ENCODE results near the gene TMEM232. TPM values are rescaled to one million over a fixed set of nuclear protein-coding genes. Genes with fewer than 3 reads are reported as not detected.

TMEM232 gene
- total RNA-seq, 4 donors from 2014 or later, result 0.53 to 3.1 (median 1.5) TPM

DNA sequence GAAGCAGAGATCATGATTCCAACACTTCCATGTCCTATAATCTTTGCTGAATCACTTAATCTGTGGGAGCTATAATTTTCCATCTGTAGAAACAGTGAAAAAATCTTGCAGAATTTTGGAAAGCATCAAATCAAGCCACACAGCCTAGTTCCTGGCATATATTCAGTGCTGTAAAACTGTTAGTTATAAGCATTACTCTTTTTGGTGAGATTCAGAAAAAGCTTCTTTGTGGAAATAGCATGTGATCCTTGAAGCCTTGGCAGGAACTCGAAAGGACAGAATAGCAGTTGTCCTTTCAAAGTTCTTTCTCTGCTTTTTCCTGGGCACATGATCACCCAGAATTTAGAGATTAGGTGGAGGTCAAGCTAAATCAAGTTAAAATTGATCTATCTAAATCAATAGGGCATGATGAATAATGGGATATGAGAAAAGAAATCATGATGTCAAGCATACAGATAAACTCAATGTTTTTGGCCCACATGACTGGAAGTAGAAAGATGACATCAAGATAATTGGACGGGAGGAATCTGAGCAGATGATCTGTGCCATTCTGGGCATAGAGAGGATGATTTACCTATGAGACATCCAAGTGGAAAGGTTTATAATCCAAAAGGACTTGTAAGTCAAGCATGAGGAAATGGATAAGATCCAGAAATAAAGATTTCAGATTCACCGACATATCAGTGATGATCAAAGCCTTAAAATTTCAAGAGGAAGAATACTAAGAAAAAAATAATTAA, 73.1 kb downstream of the TMEM232 start:
- H3K27ac ChIP-seq, result no peak overlapping the region
- no peaks in the 10 kb centered on the region for H3K4me1 ChIP-seq
- intact Hi-C loops (cut with DNase I), result no loop called here
- TF ChIP-seq POLR2A (IDR thresholded peaks at IDR 0.05), result no peak
- TF ChIP-seq, protein P1, sequence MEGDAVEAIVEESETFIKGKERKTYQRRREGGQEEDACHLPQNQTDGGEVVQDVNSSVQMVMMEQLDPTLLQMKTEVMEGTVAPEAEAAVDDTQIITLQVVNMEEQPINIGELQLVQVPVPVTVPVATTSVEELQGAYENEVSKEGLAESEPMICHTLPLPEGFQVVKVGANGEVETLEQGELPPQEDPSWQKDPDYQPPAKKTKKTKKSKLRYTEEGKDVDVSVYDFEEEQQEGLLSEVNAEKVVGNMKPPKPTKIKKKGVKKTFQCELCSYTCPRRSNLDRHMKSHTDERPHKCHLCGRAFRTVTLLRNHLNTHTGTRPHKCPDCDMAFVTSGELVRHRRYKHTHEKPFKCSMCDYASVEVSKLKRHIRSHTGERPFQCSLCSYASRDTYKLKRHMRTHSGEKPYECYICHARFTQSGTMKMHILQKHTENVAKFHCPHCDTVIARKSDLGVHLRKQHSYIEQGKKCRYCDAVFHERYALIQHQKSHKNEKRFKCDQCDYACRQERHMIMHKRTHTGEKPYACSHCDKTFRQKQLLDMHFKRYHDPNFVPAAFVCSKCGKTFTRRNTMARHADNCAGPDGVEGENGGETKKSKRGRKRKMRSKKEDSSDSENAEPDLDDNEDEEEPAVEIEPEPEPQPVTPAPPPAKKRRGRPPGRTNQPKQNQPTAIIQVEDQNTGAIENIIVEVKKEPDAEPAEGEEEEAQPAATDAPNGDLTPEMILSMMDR (IDR thresholded peaks at IDR 0.05), result no peak
- no peak overlapping the region for H3K4me3 ChIP-seq
- H3K27me3 ChIP-seq, result no peaks in the 10 kb centered on the region
- WGBS, 2 donors, result 79 to 81% methylated on average over 3 of the region's 3 CpGs
- no peaks in the 10 kb centered on the region for H3K9me3 ChIP-seq
- H3K36me3 ChIP-seq, result no peaks in the 10 kb centered on the region
- no peak for DNase-seq

DNA sequence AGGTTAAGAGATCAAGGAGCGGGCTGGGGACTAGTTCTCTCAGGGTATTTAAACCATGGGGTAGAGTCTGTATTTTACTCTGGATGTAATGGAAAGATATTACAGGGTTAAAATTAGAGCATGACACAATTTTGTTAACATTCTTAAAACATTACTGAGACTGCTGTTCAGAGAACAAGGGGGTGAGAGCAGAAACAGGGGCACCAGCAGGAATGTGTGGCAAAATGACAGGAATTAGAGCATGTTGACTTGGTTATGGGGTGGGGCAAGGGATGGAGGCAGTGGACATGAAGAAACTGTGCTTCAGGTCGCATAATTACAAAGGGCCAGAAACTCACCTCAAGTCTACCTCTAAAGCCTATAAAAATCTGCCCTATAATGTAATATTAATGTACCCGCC, 75.0 kb downstream of the TMEM232 start:
- intact Hi-C loops (cut with DNase I), result no loop called here
- Histone ChIP-seq H3K27me3 (no peaks in the 10 kb centered on the region), H3K4me1 (no peaks in the 10 kb centered on the region), H3K4me3 (no peak overlapping the region), H3K36me3 (no peaks in the 10 kb centered on the region), H3K27ac (no peak overlapping the region), H3K9me3 (no peaks in the 10 kb centered on the region)
- no peak for DNase-seq
- 29 to 34% methylated on average over 3 of the region's 3 CpGs for WGBS, 2 donors
- TF ChIP-seq POLR2A (IDR thresholded peaks at IDR 0.05), result no peak
- TF ChIP-seq, protein P1 (IDR thresholded peaks at IDR 0.05), result no peak

DNA sequence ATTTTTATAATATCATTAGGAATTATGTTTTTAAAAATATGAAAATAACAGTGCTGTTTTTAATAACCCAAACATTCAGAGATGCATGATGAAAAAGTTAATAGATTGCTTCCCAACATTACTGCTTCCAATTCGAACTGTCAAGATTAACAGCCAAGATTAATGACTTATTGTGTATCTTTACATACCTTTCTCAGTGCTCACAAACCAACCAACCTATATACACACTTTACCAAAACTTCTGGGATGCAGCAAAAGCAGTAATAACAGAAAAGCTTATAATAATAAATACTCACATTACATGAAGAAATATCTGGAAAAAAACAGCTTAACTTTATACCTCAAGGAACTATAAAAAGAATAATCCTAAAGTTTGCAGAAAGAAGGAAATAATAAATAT, 82.1 kb downstream of the TMEM232 start:
- Histone ChIP-seq H3K27ac (no peak overlapping the region), H3K36me3 (no peaks in the 10 kb centered on the region)
- WGBS, 2 donors, result 34 to 45% methylated on average over 1 of the region's 1 CpG

DNA sequence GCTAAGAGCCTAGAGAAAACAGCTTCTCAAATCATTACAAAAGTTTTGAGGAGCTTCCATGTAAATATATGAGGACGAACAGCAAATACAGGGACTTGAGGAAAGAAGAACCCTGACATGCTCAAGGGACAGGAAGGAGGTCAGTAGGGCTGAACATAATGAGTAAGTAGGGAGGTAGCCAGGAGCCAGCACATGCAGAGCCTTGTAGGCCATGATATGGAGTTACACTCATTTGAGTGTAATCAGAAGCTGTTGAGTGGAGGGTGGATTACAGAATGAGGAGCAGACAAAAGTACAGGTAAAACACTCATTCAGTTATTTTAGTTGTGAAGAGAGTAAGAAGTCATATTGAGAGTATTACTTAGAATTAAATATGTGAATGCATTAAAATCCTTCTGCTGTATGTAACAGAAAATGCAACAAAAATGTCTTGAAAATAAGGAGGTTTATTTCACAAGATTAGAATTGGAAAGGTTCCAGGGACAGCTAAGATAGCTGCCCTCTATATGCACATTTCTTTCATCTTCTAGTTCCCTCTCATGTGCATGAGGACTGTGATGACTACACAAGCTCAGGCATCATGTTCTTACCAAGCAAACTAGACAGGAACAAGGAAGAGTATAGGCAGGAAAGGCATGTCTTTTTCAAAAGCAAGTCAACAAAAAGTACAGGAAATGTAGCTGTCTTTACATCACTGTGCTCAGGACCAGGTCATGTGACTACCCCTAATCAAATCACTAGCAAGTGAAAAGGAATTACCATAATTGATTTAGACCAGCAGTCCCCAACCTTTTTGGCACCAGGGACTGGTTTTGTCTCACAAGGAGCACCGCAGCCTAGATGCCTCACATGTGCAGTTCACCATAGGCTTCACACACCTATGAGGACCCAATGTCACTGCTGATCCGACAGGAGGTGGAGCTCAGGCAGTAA, 87.2 kb downstream of the TMEM232 start:
- Histone ChIP-seq H3K9me3 (no peaks in the 10 kb centered on the region), H3K27ac (no peak overlapping the region), H3K27me3 (no peaks in the 10 kb centered on the region), H3K36me3 (no peaks in the 10 kb centered on the region), H3K4me3 (no peak overlapping the region), H3K4me1 (no peaks in the 10 kb centered on the region)
- intact Hi-C loops (cut with DNase I), result no loop called here
- DNase-seq, result no peak
- 71 to 77% methylated on average over 1 to 3 of the region's 3 CpGs for WGBS, 2 donors
- TF ChIP-seq, protein P1 (IDR thresholded peaks at IDR 0.05), result no peak
- TF ChIP-seq POLR2A (IDR thresholded peaks at IDR 0.05), result no peak

More for the DNA sequence above, 82.1 kb downstream of the TMEM232 start:
- Histone ChIP-seq H3K4me3 (no peak overlapping the region), H3K4me1 (no peaks in the 10 kb centered on the region), H3K9me3 (no peaks in the 10 kb centered on the region), H3K27me3 (no peaks in the 10 kb centered on the region)
- intact Hi-C loops (cut with DNase I), result no loop called here
- no peak for DNase-seq
- TF ChIP-seq, protein P1 (IDR thresholded peaks at IDR 0.05), result no peak
- TF ChIP-seq POLR2A (IDR thresholded peaks at IDR 0.05), result no peak

DNA sequence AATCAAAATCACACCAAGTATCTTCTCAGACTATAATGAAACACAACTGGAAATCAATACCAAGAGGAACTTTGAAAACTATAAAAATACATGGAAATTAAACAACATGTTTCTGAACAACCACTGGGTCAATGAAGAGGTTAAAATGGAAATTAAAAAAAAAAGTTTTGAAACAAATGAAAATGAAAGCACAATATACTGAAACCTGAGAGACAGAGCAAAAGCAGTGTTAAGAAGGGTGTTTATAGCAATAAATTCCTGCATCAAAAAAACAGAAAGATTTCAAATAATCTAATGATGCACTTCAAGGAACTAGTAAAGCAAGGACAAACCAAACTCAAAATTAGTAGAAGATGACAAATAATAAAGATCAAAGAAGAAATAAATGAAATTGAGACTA, 92.0 kb downstream of the TMEM232 start:
- Histone ChIP-seq H3K4me1 (no peaks in the 10 kb centered on the region), H3K27ac (no peak overlapping the region), H3K36me3 (no peaks in the 10 kb centered on the region), H3K27me3 (no peaks in the 10 kb centered on the region), H3K9me3 (no peaks in the 10 kb centered on the region), H3K4me3 (no peak overlapping the region)
- no peak for TF ChIP-seq POLR2A (IDR thresholded peaks at IDR 0.05)
- TF ChIP-seq, protein P1 (IDR thresholded peaks at IDR 0.05), result no peak
- no peak for DNase-seq
- intact Hi-C loops (cut with DNase I), result no loop called here

Data from esophagus squamous epithelium (tissue), 5 donors.